Tibial nerve (tissue), 4 donors: ENCODE results near the gene GPC6. TPM values are rescaled to one million over a fixed set of nuclear protein-coding genes. Genes with fewer than 3 reads are reported as not detected.

Experiments used
- DNase-seq, 2 donors: peaks; one replicate each; pipeline ENCODE4 v3.0.0-alpha.2; 2019; ENCODE audit warnings: low spot score in 2 of 2
- H3K27ac ChIP-seq, 4 donors: fragments of 200-600 bp; sonication (generic) in 3 of 4; one replicate each; pipeline ENCODE4 v1.5.1; 2017 to 2019; ENCODE audit warnings: mild to moderate bottlenecking in 1 of 4
- H3K27me3 ChIP-seq, 2 donors: fragments of 200-600 bp; sonication (generic) in 1 of 2; one replicate each; pipeline versions ENCODE4 v1.5.1 to v1.6.0; 2017 to 2019
- H3K36me3 ChIP-seq, 3 donors: fragments of 200-600 bp; sonication (generic); one replicate each; pipeline ENCODE4 v1.5.1; 2018 to 2019
- H3K4me1 ChIP-seq, 4 donors: fragments of 200-600 bp; sonication (generic) in 3 of 4; one replicate each; pipeline ENCODE4 v1.5.1; 2017 to 2019
- H3K4me3 ChIP-seq, 4 donors: fragments of 200-600 bp; sonication (generic) in 3 of 4; one replicate each; pipeline ENCODE4 v1.5.1; 2017 to 2019; ENCODE audit warnings: mild to moderate bottlenecking in 1 of 4, moderate library complexity in 1 of 4
- H3K9me3 ChIP-seq, 4 donors: fragments of 200-600 bp; sonication (generic) in 3 of 4; one replicate each; pipeline ENCODE4 v1.5.1; 2017 to 2019
- EP300 ChIP-seq, 2 donors: sonication (generic); formaldehyde crosslinking; IDR thresholded peaks; one replicate each; pipeline ENCODE4 v1.6.1; 2017; ENCODE audit warnings: antibody characterized with exemption in 2 of 2, mild to moderate bottlenecking in 1 of 2
- POLR2A ChIP-seq, 2 donors: fragments of 450-650 bp; IDR thresholded peaks; one replicate each; pipeline ENCODE4 v1.6.1; 2017; ENCODE audit warnings: antibody characterized with exemption in 2 of 2, mild to moderate bottlenecking in 2 of 2, moderate library complexity in 2 of 2
- WGBS, 2 donors: methylation state at CpG; one replicate each; pipeline ENCODE4 v1.1.5; 2018; 5-methylcytosine and 5-hydroxymethylcytosine counted together
- total RNA-seq, 4 donors: library from RNA; depleted of rRNA; stranded (reverse); fragments of >200 nt; gene quantifications; one replicate each; pipeline ENCODE4 v1.1.0, GENCODE V29; 2016
- TF ChIP-seq, protein P1 (sequence below), 5 experiments: fragments of 200-600 bp in 3 of 5; fragments of 450-650 bp in 2 of 5; sonication (generic) in 3 of 5; IDR thresholded peaks; one replicate each; pipeline ENCODE4 v1.5.1; 2016 to 2019; ENCODE audit warnings: antibody characterized with exemption in 5 of 5, mild to moderate bottlenecking in 3 of 5, moderate library complexity in 2 of 5

Gene GPC6
- total RNA-seq, 4 donors from 2014 or later: 21.9 to 39.5 (median 29.8) TPM

DNA sequence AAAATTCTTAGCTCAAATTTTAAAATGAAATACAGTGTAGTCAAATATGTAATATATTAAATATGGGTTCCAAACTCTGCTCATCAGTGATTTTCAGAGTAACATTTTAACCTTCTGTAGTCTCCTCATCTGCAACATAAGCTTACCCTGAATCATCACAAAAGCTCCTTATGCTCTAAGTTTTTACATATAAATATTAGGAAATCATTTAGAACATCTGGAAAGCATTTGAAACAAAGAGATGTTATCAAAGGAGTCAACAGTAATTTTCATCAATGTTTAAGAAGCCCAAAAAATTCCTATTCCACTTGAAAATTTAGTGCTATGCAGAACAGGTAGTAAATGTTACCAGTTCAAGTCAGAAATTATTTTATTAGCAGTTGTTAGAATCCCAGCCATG is 1028.1 kb downstream of the GPC6 start:
- DNase-seq: no peak
- TF ChIP-seq EP300 (IDR thresholded peaks at IDR 0.05) (no peak), POLR2A (IDR thresholded peaks at IDR 0.05) (no peak)
- TF ChIP-seq, protein P1, sequence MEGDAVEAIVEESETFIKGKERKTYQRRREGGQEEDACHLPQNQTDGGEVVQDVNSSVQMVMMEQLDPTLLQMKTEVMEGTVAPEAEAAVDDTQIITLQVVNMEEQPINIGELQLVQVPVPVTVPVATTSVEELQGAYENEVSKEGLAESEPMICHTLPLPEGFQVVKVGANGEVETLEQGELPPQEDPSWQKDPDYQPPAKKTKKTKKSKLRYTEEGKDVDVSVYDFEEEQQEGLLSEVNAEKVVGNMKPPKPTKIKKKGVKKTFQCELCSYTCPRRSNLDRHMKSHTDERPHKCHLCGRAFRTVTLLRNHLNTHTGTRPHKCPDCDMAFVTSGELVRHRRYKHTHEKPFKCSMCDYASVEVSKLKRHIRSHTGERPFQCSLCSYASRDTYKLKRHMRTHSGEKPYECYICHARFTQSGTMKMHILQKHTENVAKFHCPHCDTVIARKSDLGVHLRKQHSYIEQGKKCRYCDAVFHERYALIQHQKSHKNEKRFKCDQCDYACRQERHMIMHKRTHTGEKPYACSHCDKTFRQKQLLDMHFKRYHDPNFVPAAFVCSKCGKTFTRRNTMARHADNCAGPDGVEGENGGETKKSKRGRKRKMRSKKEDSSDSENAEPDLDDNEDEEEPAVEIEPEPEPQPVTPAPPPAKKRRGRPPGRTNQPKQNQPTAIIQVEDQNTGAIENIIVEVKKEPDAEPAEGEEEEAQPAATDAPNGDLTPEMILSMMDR (IDR thresholded peaks at IDR 0.05): no peak
- no peaks in the 10 kb centered on the region for H3K9me3 ChIP-seq
- no peaks in the 10 kb centered on the region for H3K36me3 ChIP-seq
- no peaks in the 10 kb centered on the region for H3K27me3 ChIP-seq
- H3K4me1 ChIP-seq: peaks cover 0 to 9% (median 2%) of the 10 kb centered on the region in 4 donors
- no peak overlapping the region for H3K4me3 ChIP-seq
- H3K27ac ChIP-seq: no peak overlapping the region

- DNase-seq: no peak
- Histone ChIP-seq H3K27ac (no peak overlapping the region), H3K36me3 (no peaks in the 10 kb centered on the region), H3K4me3 (no peak overlapping the region), H3K4me1 (peaks cover 0 to 7% (median 2%) of the 10 kb centered on the region in 4 donors), H3K9me3 (no peaks in the 10 kb centered on the region), H3K27me3 (no peaks in the 10 kb centered on the region)
- 62 to 63% methylated on average over 1 of the region's 1 CpG for WGBS, 2 donors
- TF ChIP-seq, protein P1 (IDR thresholded peaks at IDR 0.05): no peak
- no peak for TF ChIP-seq EP300 (IDR thresholded peaks at IDR 0.05)
- no peak for TF ChIP-seq POLR2A (IDR thresholded peaks at IDR 0.05)
Observed at GRCh38 chr13:94256721-94257120, 1030.1 kb downstream of the GPC6 start.

DNA sequence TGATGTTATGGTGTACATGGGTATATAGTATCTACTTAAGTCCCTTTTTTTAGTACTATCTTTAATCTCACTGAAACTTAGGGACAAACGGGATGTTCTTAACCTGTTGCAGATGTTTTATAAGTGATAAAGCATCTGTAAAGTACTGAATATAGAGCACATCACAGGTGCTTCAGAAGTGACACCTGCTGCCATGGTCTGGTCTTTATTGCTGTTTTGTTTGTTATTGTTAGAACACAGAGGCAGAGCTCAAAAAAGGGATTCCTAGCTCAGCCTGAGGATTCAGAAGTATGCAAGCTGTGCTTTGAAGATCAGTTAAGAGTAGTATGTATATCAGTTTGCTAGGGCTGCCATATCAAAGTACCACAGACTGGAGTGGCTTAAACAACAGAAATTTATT is 1033.4 kb downstream of the GPC6 start:
- Histone ChIP-seq H3K4me3 (no peak overlapping the region), H3K36me3 (no peaks in the 10 kb centered on the region), H3K4me1 (no peaks in the 10 kb centered on the region), H3K9me3 (no peaks in the 10 kb centered on the region), H3K27me3 (no peaks in the 10 kb centered on the region), H3K27ac (no peak overlapping the region)
- DNase-seq: no peak
- TF ChIP-seq EP300 (IDR thresholded peaks at IDR 0.05): no peak
- TF ChIP-seq, protein P1 (IDR thresholded peaks at IDR 0.05): no peak
- TF ChIP-seq POLR2A (IDR thresholded peaks at IDR 0.05): no peak
- 84 to 87% methylated on average over 1 of the region's 1 CpG for WGBS, 2 donors

GRCh38 chr13:94261163-94261562 is 1034.6 kb downstream of the GPC6 start:
- WGBS, 2 donors: 92 to 94% methylated on average over 3 of the region's 3 CpGs

DNA sequence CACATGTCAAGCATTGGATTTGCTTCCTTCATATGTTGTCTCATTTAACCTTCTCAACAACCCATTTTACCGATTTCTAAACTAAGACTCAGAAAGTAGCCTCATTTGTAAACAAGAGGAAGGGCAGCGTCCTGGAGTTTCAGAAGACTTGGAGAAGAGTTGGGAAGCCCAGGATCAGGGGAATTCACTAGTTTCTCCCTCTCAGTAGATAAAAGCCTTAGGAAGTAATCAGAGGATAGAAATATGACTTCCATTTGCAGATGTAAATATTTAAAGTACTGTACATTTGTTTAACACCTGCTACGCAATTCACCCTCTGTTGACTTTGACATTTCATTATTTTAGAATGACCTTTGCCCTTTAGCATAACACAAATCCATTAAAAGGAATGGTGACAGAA is 1036.4 kb downstream of the GPC6 start:
- H3K9me3 ChIP-seq: no peaks in the 10 kb centered on the region
- no peak for DNase-seq

More at GRCh38 chr13:94261163-94261562, 1034.6 kb downstream of the GPC6 start:
- Histone ChIP-seq H3K4me3 (no peak overlapping the region), H3K27me3 (no peaks in the 10 kb centered on the region), H3K36me3 (no peaks in the 10 kb centered on the region), H3K4me1 (no peaks in the 10 kb centered on the region), H3K27ac (no peak overlapping the region), H3K9me3 (no peaks in the 10 kb centered on the region)
- TF ChIP-seq, protein P1 (IDR thresholded peaks at IDR 0.05): no peak
- no peak for TF ChIP-seq EP300 (IDR thresholded peaks at IDR 0.05)
- DNase-seq: no peak

More for the DNA sequence above, 1036.4 kb downstream of the GPC6 start:
- TF ChIP-seq, protein P1 (IDR thresholded peaks at IDR 0.05): no peak
- TF ChIP-seq EP300 (IDR thresholded peaks at IDR 0.05) (no peak), POLR2A (IDR thresholded peaks at IDR 0.05) (no peak)
- Histone ChIP-seq H3K4me1 (no peaks in the 10 kb centered on the region), H3K27me3 (no peaks in the 10 kb centered on the region), H3K27ac (no peak overlapping the region), H3K36me3 (no peaks in the 10 kb centered on the region), H3K4me3 (no peak overlapping the region)
- WGBS, 2 donors: 91 to 95% methylated on average over 3 of the region's 3 CpGs
